ENCODE measurements around the gene PCDH9.

PCDH9 gene

DNA sequence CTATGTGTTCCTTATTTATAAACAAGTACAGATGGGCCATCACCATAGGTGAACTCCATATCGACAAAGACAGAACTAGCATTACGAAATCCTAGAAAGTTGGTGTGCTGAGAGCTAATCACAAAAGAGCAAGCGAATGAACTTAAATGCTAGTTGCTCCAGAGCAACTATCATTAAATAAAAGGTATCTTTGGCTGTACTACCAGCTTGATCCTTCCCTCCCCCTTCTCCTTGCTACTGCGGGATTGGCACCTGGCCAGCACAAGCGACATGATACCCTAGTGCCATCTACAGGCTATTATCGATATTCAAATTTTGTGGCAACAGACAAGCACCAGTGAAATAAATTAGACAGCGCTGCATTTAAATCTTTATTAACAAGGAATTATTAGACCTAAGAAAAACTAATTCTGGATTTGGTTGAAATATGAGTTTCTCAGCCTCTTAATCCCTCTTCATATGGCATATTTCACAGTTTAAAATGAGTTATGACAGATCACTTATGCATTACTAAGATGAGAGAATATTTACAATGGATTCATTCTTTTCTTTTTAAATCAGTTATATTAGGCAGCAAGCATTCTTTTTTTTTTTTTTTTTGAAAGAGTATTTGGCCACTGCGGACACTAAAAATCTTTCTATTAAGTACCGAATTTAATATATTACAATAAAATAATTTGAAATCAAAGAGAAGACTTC lies 5.8 kb downstream of the PCDH9 start:
- DNase-seq (ENCODE audit: low read depth), result no peak

DNA sequence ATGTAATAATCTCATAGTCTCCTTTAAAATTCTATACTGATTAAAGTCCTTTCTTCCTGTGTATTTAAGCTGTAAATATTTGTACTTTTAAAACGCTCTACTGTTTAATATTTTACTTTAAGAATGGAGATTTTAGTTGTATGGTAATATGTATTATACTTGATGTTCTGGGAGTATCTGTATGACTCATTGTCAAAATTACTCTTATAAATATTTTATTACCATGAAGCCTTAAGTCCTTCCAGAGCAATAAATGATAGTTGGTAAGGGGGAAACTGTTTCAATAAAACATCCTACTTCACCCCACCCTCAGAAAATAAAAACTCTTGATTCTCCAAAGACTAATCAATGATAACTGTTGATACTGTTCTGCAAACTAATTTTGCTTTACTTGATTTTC lies 6.4 kb downstream of the PCDH9 start:
- no peak for DNase-seq (ENCODE audit: low read depth)

DNA sequence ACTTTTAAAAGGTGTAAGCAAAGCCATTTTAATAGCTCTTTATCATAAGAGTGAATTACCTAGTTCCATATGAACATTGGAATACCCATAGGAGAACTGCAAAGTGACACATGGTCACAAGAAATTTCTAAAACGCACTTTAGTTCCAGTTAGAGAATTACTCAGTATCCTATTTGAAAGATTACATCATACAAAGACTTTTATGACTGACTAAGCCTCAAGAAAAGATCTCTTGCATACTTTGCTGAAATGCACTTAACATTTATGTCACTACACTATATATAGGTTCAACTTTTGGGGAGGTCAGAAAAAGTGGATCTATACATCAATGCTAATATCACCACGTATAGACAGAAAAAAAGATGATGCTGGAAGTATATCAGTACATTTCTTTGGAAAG lies 7.1 kb downstream of the PCDH9 start:
- DNase-seq (ENCODE audit: low read depth), result no peak

DNA sequence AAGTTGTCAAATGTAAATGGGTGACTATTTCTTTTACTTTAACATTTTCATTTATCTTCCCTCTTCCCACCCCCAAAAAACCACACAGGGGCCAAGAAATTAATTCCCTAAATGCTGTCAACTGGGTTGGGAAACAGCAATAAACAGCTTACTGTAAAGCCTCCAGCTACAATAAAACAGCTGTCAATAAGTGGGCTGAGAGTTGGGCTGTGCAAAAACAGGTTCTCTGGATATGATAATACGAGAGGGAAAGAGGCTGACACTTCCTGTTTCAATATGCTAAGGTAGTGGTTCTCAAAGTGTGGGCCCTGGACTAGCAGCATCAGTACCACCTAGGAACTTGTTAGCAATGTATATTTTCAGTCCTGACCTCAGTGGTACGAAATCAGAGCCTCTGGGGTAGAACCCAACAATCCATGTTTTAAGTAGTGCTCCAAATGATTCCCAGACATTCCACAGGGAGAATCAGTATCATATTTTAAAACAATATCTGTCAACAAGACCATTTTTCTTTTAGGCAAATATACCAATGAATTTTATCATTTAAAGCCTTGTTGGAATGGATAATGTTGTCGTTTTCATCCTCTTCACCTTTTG lies 8.4 kb downstream of the PCDH9 start:
- no peak for DNase-seq (ENCODE audit: low read depth)

DNA sequence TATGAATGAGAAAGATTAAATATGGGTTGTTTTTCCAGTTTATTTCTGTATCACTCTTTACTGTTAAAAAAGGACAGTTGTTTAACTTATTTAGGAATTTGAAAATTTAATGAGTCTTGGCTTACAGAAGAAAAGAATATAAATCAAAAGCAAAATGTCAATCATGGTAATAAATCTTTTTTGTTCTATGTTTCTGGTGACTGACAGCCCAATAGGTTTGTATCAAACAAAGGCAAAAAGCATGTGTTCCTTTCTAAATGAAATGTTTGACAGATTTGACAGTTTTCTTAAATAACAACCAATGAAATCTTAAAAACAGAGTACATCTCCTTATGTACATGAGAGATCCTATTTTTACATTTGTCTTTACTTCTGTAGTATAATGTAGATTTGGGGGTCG lies 11.0 kb downstream of the PCDH9 start:
- DNase-seq (ENCODE audit: low read depth), result no peak

DNA sequence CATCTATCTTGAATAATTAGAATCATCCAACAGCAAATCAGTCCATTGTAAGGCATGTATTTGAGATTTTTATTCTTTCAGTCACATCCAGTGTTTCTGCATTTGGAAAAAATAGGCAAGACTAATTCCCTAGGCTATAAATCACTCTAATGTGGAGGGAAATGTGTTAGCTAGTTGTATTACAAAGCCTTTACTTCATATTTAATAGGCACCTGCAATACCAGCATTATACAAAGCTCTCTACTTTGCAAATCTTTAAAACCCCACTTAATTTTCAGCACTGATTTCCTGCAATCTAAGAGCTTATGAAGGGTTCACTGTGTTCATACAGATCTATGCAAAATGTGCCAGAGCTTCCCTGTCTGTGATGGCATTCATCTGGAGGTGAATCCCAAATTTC lies 12.3 kb downstream of the PCDH9 start:
- DNase-seq (ENCODE audit: low read depth), result no peak

DNA sequence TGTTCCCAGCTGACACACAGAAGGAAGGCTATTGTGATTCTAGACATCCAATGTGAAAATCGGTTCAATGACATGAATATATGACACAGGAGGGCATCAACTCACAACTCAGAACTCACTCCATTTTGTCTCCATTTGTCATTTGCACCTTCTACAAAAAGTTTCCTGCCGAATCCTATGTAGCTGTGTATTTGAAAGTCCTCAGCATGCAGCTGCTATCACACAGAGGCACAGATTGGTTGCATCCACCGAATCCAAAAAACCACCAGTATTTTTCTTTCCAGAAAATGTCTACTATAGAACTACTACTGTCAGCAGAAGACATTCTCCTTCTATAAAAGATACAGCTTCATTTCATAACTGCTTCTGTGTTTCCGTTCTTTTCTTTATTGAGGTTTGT lies 13.3 kb downstream of the PCDH9 start:
- no peak for DNase-seq (ENCODE audit: low read depth)

DNA sequence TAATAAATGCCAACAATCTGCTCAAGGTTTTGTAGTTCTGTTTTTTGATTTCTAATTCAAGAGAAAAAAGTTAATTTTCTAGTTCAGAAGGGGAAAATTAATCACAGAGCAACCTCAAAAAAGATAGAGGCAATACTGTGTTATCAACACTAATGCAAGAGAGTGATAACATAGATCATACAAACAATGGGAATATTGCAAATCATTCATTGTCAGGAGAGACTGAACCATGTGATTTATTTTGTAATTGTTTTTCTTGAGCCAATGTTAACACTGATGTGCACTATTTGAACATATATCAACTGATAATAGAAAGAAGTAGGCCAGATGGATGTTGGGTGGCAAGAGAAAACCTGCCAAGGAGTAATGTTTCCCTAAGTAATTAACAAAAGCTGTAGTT lies 19.9 kb downstream of the PCDH9 start:
- no peak for DNase-seq (ENCODE audit: low read depth)

DNA sequence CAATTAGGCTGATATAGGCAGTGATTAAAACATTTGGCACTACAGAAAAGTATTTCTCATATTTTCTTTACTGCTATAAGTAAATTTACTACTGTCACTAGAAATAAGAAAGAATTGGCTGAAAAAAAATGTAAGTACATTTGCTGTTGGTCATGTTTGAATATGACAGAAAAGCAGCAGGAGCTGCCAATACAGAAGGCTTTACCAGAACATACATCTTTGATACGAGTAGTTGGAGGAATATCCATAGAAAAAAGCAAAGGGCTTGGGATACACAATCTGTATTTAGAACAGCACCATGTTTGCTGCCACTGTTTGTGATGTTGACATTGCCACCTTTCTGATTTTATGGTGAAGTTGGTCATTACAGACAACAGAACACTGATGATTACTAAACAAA lies 21.6 kb downstream of the PCDH9 start:
- no peak for DNase-seq (ENCODE audit: low read depth)

DNA sequence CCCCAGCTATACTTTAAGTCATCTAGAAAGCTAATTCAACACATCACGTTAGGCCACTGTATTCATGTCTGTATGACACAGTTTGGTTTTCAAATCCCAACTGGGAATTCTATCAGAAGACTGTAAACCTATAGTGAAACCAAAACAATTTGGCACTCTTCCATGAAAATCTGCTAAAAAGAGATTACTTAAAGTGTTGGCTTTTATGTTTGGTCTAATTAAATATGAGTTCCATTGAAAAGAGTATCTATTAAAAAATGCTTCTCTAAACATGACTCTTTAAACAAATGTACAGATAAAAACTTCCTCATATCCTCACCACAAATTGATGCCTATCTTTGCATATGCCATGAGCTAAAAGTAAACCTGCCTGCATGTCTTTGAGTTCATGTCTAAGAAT lies 25.4 kb downstream of the PCDH9 start:
- no peak for DNase-seq (ENCODE audit: low read depth)

DNA sequence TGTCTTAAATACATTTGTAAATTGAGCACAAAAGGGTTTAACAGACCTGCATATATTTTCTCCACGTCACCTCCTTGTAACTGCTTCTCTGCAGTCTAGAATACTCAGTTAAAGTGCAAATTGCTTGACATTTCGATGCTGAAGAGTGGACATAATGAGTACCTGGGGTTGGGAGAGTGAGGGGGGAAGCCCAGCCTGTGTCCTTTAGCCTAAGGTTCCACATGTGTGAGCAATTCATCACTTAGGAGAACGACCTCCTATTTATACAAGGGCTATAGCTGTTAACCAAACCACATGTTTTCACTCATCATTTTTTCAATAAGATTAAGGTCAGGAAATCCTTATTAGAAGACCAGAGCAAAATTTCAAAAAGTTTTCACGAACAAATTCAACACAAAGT lies 29.5 kb downstream of the PCDH9 start:
- no peak for DNase-seq (ENCODE audit: low read depth)

DNA sequence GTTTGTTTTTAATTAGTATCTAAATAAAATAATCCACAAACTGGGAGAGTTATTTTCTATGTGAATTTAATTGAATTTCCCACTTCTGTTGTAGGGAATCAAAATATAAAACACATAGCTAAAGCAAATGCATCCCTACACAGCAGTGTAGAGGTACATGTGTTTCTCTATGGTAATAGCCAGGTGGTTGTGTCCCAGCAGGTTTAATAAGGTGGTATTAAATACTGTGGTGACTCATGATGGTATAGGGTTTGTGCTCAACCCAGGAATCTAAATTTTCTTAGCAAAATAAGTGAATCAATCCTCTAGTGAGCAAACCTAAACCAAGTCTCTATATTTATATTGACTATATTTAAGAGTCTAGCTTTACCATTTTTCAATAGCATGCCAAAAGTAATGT lies 30.0 kb downstream of the PCDH9 start:
- DNase-seq (ENCODE audit: low read depth), result no peak

DNA sequence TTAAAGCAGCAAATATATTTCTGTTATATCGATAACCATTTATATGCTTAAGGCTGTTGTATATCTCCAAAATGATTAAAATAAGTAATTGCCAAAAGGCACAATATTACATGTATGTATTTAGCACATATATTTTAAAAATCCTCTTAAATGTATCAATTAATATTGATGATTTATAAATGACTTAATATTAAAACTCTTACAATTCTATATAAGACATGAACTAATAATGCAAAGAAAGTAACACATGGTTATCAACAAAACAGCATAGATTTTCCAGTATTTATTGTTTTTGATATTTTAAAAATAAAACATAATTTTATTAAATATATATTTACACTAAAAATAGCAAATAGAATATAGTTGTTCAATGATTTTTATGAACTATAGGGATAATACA lies 32.4 kb downstream of the PCDH9 start:
- DNase-seq (ENCODE audit: low read depth), result no peak

DNA sequence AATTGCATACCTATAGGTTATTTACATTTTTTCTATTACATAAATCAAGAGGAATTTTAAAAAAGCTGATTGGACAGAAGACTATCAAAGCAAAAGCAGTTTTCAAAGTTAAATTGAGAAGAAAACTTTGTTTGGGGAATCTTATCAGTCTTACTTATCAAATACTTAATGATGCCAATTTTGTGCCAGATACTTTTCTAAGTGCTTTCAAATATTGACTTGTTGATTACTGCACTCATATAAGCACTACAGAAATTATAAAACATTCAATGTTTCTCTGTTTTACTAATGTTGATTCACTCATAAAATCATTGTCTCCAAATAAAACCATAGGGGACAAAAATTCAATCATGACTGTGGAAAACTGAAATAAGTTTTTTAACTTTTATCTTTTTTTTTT lies 36.2 kb downstream of the PCDH9 start:
- DNase-seq (ENCODE audit: low read depth), result no peak

DNA sequence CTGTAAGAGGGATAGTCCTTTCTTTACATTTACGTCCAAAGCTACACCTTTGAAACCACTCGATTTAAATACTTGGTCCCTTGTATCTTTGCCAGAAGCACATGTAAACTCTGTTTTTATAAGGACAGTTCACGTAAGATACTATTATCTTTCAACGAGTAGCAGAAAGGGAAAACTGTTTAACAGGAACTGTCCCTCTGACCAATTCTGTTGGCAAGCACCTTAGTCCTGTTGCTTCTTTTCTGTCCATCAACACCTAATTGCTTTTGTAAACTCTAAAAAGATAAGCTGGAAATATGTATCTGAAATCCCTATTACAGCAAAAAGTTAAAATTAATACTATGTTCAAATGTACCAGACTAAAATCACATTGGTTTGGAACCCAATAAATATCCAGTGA lies 37.4 kb downstream of the PCDH9 start:
- no peak for DNase-seq (ENCODE audit: low read depth)

DNA sequence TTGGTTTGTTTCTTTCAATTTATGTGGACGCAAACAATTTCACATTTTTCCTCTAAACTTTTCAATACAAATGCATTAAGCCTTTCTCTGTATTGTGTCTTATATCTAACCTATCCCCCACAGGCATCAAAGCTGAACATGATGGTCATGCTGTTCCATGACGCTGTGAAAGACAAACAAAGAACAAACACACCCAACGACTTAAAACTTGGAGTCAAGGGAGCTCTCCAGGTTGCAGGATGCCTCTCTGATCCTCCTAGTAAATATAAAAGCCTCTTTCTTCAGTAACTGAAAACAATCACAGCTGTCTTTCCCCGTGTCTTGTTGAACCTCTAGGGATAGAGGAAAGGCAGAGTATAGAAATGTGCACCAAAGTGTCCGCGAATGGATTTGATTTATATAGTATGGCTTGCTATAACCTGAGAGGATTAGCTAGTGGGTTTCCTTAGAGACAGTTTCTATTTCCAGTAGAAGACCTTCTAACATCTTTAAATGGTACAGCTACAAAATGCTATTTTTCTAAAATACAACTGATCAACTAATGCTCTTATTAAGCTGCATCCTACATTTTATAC lies 43.1 kb downstream of the PCDH9 start:
- DNase-seq (ENCODE audit: low read depth), result no peak

DNA sequence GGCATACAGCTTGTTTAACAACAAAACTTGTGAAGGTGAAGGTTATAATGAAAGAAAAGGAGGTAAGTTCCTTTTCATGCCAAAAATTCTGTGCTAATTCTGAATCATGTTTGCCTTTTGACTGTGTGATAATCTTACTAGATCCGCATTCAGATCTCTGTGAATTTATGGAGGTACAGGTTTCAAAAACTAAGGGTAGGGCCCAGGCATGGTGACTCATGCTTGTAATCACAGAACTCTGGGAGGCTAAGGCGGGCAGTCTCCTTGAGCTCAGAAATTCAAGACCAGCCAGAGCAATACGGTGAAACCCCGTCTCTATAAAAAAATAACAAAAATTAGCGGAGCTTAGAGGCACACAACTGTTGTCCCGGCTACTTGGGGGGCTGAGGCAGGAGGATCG lies 45.9 kb downstream of the PCDH9 start:
- no peak for DNase-seq (ENCODE audit: low read depth)

DNA sequence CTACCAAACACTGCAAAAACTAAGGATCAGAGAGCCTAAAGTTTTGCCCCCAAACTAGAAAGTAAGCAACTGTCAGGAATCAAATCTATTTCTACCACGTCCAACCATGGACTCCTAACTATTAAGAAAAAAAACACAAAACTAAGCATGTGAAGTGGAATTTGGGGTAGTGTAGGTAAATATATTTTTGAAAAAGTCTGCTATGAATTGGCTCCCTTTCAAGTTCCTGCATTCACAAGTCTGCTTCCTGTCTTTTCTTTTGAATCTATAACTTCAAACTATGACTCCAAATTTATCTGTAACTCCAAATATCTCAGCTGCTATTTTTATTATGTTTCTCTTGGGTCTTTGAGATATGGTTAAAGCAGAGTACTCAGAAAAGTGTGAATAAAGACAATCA lies 47.0 kb downstream of the PCDH9 start:
- no peak for DNase-seq (ENCODE audit: low read depth)

DNA sequence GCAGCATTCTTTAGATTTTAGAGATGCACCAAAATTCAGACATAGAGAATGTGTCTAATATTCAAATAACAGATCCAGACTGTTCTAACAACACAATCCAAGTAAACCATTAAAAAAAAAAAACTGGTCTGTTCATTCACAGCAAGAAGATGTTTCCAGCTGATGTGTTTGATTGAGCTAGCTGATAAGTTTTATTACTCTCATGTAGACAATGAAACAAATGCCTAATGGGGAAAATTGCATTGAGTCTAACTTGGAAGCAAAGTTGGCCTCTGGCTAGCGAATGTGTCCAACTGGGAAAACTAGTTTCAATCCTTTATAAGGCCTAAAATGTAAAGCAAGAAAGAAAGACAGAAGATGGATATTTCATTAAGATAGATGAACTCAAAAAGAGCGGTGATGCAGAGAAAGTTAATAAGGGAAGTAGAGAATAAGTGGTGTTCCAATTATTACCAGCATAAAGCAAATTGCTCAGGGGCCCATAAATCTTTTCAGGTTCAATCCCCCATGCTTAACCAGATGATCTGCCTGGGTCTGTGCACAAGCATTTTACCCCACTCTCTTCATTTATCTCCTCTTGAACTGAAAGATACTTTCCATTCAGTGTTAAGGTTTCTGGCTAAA lies 54.2 kb downstream of the PCDH9 start:
- DNase-seq (ENCODE audit: low read depth), result no peak

DNA sequence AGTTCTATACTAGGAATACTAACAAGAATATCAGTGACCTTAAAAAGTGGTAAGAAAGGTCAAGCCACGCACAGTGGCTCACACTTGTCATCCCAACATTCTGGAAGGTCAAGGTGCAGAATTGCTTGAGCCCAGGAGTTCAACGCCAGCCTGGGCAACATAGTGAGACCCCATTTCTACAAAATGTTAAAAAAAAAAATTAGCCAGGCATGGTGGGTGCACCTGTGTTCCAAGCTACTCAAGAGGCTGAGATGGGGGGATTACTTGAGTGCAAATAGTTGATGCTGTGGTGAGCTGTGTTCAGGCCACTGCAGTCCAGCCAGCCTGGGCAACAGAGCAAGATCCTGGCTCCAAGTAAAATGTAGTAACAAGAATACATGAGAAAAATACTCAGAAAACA lies 61.8 kb downstream of the PCDH9 start:
- DNase-seq (ENCODE audit: low read depth), result no peak

DNA sequence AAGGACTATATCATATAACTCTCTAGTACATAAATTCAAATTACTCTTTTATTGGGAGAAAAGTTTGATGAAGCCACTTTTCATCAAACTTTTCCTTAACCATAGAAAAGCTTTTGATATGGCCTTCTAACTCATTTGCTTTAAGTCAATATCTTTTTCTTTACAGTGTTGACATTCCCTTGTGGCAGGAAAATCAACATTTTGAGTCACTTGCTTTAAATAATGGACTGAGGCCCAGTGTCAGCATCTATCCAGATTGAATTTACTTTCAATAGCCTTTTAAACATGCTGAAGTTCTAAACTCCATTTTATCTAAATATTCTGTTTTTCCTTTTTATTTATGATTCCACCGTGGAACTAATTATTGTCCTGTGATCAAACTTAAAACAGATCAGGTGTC lies 62.7 kb downstream of the PCDH9 start:
- DNase-seq (ENCODE audit: low read depth), result no peak

DNA sequence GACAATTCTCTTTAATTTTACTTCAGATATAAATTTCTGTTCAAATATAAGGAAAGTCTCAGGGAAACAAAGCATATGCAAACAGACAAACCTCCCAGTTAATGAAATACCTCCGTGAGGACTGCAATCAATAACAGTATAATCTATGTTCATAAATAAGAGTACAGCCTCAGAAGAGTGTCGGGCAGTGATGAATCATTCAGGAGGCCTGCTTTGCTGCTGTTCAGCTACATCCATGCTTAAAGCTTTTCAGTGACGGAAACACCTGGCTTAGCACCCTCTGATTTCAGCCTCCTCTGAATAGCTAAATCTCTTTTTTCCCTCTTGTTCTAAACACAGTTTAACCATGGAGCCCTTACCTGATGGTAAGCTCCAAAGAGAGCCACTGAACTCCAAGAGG lies 69.0 kb downstream of the PCDH9 start:
- DNase-seq (ENCODE audit: low read depth), result no peak

DNA sequence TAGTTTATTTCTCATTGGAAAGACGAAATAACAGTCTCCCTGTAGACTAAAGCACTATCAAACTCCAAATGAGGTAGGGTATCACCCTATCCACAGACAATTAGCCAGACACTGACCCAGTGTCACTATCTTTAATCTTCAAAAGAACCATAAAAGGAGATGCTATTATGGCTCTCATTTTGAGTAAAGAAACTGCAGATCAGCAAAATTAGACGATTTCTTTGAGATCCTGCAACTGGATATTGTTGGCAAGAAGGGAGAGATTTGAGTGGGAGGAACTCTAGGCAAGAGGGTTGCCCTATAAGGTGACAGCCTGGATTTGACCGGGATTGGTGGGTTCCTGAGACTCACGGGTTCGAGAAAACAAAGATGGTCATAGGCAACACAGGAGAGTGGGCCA lies 71.2 kb downstream of the PCDH9 start:
- DNase-seq (ENCODE audit: low read depth), result no peak

DNA sequence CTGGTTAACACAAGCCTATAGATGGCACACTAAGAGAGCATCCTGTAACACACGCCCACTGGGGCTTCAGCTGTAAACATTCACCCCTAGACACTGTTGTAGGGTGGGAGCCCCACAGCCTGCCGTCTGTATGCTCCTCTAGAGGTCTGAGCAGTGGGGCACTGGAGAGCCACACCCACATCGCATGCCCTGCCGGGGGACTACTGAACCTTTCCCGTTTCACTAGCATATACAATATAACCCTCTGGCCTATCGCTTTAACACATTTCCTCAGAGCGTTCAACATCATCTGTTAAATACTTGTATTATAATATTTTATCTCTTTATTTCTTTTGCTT lies 73.4 kb downstream of the PCDH9 start:
- no peak for DNase-seq (ENCODE audit: low read depth)

Data from T-helper 22 cell (primary cell).